ENCODE measurements around the gene WNT1.

DNA sequence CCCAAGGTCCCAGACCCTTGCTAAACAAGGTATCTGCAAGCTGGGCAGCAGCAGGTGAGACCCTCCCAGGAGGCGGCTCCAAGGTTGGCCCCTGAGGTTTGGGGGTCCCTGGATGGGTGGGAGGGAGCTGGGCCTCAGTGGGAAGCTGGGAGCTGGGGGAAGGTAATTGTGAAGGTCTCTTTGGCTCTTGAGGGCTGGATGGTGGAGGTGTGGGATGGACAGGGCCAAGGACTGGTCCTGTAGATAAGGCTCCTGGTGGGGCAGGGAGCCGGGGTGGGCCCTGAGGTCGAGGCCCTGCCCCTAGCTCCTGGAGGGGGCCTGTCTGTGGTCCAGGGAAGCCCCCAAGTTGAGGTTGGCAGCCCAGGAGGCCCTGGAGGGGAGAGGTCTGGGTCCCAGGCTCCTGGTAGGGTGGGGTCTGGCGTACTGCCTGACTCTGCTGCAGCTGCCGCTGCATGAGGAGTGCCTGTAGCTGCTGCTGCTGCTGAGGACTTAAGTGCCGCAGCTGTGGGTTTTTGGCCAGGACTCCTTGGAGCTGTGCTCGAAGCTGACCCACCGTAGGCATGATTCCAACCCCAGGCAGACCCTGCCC is 53.5 kb downstream of the WNT1 start:
- TF ChIP-seq, protein P1, sequence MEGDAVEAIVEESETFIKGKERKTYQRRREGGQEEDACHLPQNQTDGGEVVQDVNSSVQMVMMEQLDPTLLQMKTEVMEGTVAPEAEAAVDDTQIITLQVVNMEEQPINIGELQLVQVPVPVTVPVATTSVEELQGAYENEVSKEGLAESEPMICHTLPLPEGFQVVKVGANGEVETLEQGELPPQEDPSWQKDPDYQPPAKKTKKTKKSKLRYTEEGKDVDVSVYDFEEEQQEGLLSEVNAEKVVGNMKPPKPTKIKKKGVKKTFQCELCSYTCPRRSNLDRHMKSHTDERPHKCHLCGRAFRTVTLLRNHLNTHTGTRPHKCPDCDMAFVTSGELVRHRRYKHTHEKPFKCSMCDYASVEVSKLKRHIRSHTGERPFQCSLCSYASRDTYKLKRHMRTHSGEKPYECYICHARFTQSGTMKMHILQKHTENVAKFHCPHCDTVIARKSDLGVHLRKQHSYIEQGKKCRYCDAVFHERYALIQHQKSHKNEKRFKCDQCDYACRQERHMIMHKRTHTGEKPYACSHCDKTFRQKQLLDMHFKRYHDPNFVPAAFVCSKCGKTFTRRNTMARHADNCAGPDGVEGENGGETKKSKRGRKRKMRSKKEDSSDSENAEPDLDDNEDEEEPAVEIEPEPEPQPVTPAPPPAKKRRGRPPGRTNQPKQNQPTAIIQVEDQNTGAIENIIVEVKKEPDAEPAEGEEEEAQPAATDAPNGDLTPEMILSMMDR (IDR thresholded peaks at IDR 0.05): no peak
- TF ChIP-seq POLR2A (IDR thresholded peaks at IDR 0.05): no peak
